ENCODE data around the gene TNPO1. TPM values are rescaled to one million over a fixed set of nuclear protein-coding genes. Genes with fewer than 3 reads are reported as not detected.
A peak's percentile ranks its signal among the peaks of the same experiment; 100 is the strongest.

Gene TNPO1
- total and polyA plus RNA-seq, 9 of the 15 experiments (the other 6 are each of a cell fraction or from before 2014, with no cell fraction given), result 20.8 to 176 (median 97.9) TPM

- no peak overlapping the region for H3K27ac ChIP-seq (ENCODE audit: extremely low read depth, low read depth, low read length)
Measured at GRCh38 chr5:72845889-72846288, 29.4 kb downstream of the TNPO1 start.

More at GRCh38 chr5:72845889-72846288, 29.4 kb downstream of the TNPO1 start:
- ChIA-PET CTCF (ENCODE audit: low intra/inter-chr PET ratio) (no interaction called here), POLR2A (interaction anchor here (1.0 kb wide), 1 partner anchor 21 kb away, joined by 3 read pairs; no protein-coding TSS in a partner anchor)
- ATAC-seq, result no peak
- no peak overlapping the region for H3K4me3 ChIP-seq
- no peak overlapping the region for H2AFZ ChIP-seq (ENCODE audit: low read depth, low read length)
- no peaks in the 10 kb centered on the region for H3K9me1 ChIP-seq (ENCODE audit: control insufficient read depth, insufficient read depth, low read length)
- 88% methylated on average over 2 of the region's 2 CpGs for WGBS (ENCODE audit: insufficient coverage, low coverage, missing lambda C conversion rate)
- no TSS peak for BruUV-seq (replicated peaks)
- H3K4me1 ChIP-seq (replicated peaks in 1 of 2; ENCODE audit: control insufficient read depth in 2 of 2, insufficient read depth in 2 of 2, low read length in 2 of 2), result peaks cover 0 to 18% of the 10 kb centered on the region in 2 experiments; a peak in 3 of 5 replicates
- TF ChIP-seq HNRNPLL (IDR thresholded peaks at IDR 0.05; ENCODE audit: low read depth, low read length, poor library complexity, severe bottlenecking) (no peak), XRCC3 (IDR thresholded peaks at IDR 0.05) (no peak), XRCC5 (IDR thresholded peaks at IDR 0.05; ENCODE audit: low read depth, low read length) (no peak), ZBTB2 (IDR thresholded peaks at IDR 0.05) (no peak), SNIP1 (IDR thresholded peaks at IDR 0.05; ENCODE audit: low read depth) (no peak), CEBPB (tag; IDR thresholded peaks at IDR 0.05) (peak; percentile 92), CEBPG (CRISPR knock-in tag; IDR thresholded peaks at IDR 0.05) (no peak), CEBPG (tag; conservative IDR thresholded peaks at IDR 0.05 in 1 of 2, IDR thresholded peaks at IDR 0.05 in 1 of 2) (peak; percentile 65 to 87), L3MBTL2 (IDR thresholded peaks at IDR 0.05) (no peak), TAL1 (IDR thresholded peaks at IDR 0.05) (no peak), ZNF592 (IDR thresholded peaks at IDR 0.05) (no peak)
- TF ChIP-seq, protein P1, sequence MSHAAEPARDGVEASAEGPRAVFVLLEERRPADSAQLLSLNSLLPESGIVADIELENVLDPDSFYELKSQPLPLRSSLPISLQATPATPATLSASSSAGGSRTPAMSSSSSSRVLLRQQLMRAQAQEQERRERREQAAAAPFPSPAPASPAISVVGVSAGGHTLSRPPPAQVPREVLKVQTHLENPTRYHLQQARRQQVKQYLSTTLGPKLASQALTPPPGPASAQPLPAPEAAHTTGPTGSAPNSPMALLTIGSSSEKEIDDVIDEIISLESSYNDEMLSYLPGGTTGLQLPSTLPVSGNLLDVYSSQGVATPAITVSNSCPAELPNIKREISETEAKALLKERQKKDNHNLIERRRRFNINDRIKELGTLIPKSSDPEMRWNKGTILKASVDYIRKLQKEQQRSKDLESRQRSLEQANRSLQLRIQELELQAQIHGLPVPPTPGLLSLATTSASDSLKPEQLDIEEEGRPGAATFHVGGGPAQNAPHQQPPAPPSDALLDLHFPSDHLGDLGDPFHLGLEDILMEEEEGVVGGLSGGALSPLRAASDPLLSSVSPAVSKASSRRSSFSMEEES (CRISPR knock-in tag; IDR thresholded peaks at IDR 0.05), result no peak
- TF ChIP-seq, protein P2, sequence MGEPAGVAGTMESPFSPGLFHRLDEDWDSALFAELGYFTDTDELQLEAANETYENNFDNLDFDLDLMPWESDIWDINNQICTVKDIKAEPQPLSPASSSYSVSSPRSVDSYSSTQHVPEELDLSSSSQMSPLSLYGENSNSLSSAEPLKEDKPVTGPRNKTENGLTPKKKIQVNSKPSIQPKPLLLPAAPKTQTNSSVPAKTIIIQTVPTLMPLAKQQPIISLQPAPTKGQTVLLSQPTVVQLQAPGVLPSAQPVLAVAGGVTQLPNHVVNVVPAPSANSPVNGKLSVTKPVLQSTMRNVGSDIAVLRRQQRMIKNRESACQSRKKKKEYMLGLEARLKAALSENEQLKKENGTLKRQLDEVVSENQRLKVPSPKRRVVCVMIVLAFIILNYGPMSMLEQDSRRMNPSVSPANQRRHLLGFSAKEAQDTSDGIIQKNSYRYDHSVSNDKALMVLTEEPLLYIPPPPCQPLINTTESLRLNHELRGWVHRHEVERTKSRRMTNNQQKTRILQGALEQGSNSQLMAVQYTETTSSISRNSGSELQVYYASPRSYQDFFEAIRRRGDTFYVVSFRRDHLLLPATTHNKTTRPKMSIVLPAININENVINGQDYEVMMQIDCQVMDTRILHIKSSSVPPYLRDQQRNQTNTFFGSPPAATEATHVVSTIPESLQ (CRISPR knock-in tag; IDR thresholded peaks at IDR 0.05), result no peak
- DNase-seq (ENCODE audit: extremely low read depth in 1 of 4, low spot score in 3 of 4), result no peak
- H3K27me3 ChIP-seq (ENCODE audit: control insufficient read depth in 2 of 2, insufficient read depth in 2 of 2, low read length in 2 of 2), result no peaks in the 10 kb centered on the region
- H4K20me1 ChIP-seq (replicated peaks; ENCODE audit: control insufficient read depth, insufficient read depth, low read length), result peaks cover 9% of the 10 kb centered on the region; the same call in 1 of the 2 replicates
- no peak overlapping the region for H3K9ac ChIP-seq (ENCODE audit: insufficient read depth in 1 of 2, low read depth in 2 of 2, low read length in 2 of 2)
- no peak for FAIRE-seq
- in situ Hi-C loops (cut with MboI), result no loop called here
- no peaks in the 10 kb centered on the region; the same call in 1 of the 2 replicates for H3K9me3 ChIP-seq (replicated peaks; ENCODE audit: control insufficient read depth, insufficient read depth, low read depth, low read length)
- H3K36me3 ChIP-seq (ENCODE audit: control insufficient read depth, insufficient read depth, low read length), result peaks cover 16% of the 10 kb centered on the region; the same call in 2 of the 3 replicates
- intact Hi-C loops (cut with micrococcal nuclease), result loop anchor here (10.0 kb wide), 1 partner anchor 321 kb away; no protein-coding TSS in a partner anchor
- H3K4me2 ChIP-seq (ENCODE audit: insufficient read depth, low read length), result no peak overlapping the region
- H3K79me2 ChIP-seq (ENCODE audit: control insufficient read depth, insufficient read depth, low read length), result peaks cover 36% of the 10 kb centered on the region
